ENCODE measurements around the gene VILL. TPM values are rescaled to one million over a fixed set of nuclear protein-coding genes. Genes with fewer than 3 reads are reported as not detected.

Gene VILL
- total and polyA plus RNA-seq, 10 of the 15 experiments (the other 5 are each of a cell fraction or from before 2014, with no cell fraction given): 0.15 to 5.4 (median 2.1) TPM; not detected in 1

DNA sequence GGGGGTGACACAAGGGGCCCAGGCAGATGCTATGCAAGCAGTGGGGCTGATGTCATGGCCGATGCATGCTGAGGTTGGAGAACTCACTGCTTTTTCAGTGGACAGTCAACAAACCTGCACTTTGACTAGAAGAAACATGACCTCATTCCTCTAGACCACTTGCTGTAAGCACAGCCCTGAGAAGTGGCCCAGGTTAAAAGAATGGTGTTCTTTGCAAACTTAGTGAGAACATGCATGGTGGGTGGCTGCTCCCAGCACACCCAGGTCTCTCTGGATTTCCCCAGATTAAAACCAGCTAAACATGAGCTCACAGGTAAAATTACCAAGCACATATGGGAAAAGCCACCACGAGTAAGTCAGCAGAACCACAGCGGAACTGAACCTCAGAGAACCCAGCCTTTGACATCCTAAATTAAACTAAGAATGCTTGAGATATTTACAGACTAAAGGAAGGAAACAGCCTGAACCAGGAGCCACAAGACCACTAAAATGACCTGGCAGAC is 64.0 kb downstream of the VILL start:
- intact Hi-C loops (cut with micrococcal nuclease; ENCODE audit: unreplicated experiment) (no loop called here), in situ Hi-C loops (cut with MboI) (no loop called here)
- no peak overlapping the region for H3K9ac ChIP-seq (ENCODE audit: control insufficient read depth, insufficient read depth, low read length)
- ChIA-PET CTCF (no interaction called here), POLR2A (no interaction called here), RAD21 (ENCODE audit: unreplicated experiment) (no interaction called here), SMC1A (ENCODE audit: uncharacterized antibody, unreplicated experiment) (no interaction called here)
- H3K36me3 ChIP-seq (ENCODE audit: control insufficient read depth in 2 of 2, insufficient read depth in 2 of 2, low read length in 1 of 2): no peaks in the 10 kb centered on the region
- no peaks in the 10 kb centered on the region for H3K27me3 ChIP-seq (replicated peaks in 1 of 2; ENCODE audit: control insufficient read depth in 2 of 2, insufficient read depth in 2 of 2, low read length in 1 of 2)
- no peaks in the 10 kb centered on the region for H3K4me1 ChIP-seq (ENCODE audit: control insufficient read depth, insufficient read depth, low read length)
- no peaks in the 10 kb centered on the region for H3K9me3 ChIP-seq (replicated peaks; ENCODE audit: control insufficient read depth, insufficient read depth, low read length)
- H3K79me2 ChIP-seq (ENCODE audit: control insufficient read depth, insufficient read depth, low read length): no peaks in the 10 kb centered on the region
- H3K27ac ChIP-seq (ENCODE audit: control insufficient read depth, insufficient read depth): no peak overlapping the region
- peak; percentile 56 for ATAC-seq
- BruUV-seq (replicated peaks): no TSS peak
- peak; percentile 52 for FAIRE-seq
- DNase-seq (ENCODE audit: low read depth, low spot score): no peak
- no peaks in the 10 kb centered on the region for H4K20me1 ChIP-seq (ENCODE audit: control insufficient read depth, insufficient read depth)
- 18% methylated on average over 3 of the region's 3 CpGs for WGBS (ENCODE audit: insufficient coverage, insufficient replicate concordance, low lambda C conversion rate, missing lambda C conversion rate)
- no peak overlapping the region for H3K4me3 ChIP-seq
- H3K4me2 ChIP-seq (ENCODE audit: control insufficient read depth, insufficient read depth): no peak overlapping the region
- peak overlapping the region; percentile 34; the same call in 1 of the 2 replicates for H2AFZ ChIP-seq (ENCODE audit: control insufficient read depth, low read depth, low read length)
- TF ChIP-seq MXI1 (IDR thresholded peaks at IDR 0.05; ENCODE audit: low read depth, low read length): no peak
- TF ChIP-seq ATF7 (IDR thresholded peaks at IDR 0.05; ENCODE audit: low read depth): 0 out of 2 replicates have a peak, but pooled peaks have one; percentile 35
- TF ChIP-seq ZBED1 (IDR thresholded peaks at IDR 0.05; ENCODE audit: borderline replicate concordance): peak; percentile 37; the same call in 1 of the 2 replicates
- peak; percentile 62; the same call in 1 of the 2 replicates for TF ChIP-seq ATF2 (IDR thresholded peaks at IDR 0.05; ENCODE audit: low read length)
- 0 out of 2 replicates have a peak, but pooled peaks have one; percentile 2 for TF ChIP-seq SPI1 (IDR thresholded peaks at IDR 0.05; ENCODE audit: borderline replicate concordance, insufficient read depth, low read depth, low read length)
- no peak for TF ChIP-seq STAT1 (conservative IDR thresholded peaks at IDR 0.05)
- TF ChIP-seq BCL3 (IDR thresholded peaks at IDR 0.05; ENCODE audit: borderline replicate concordance, insufficient read depth, low read depth, low read length, poor library complexity, severe bottlenecking): peak; percentile 45
- 0 out of 2 replicates have a peak, but pooled peaks have one; percentile 35 for TF ChIP-seq NFIC (IDR thresholded peaks at IDR 0.05; ENCODE audit: low read depth, low read length)
- no peak for TF ChIP-seq SREBF2 (IDR thresholded peaks at IDR 0.05; ENCODE audit: low read length)
- no peak for TF ChIP-seq NFYA (IDR thresholded peaks at IDR 0.05; ENCODE audit: borderline replicate concordance, low read depth, low read length)
- peak; percentile 59 for TF ChIP-seq CREB1 (IDR thresholded peaks at IDR 0.05; ENCODE audit: low read depth)
- no peak; a peak in 1 of 4 replicates for TF ChIP-seq IKZF2 (IDR thresholded peaks at IDR 0.05)
- no peak for TF ChIP-seq PML (IDR thresholded peaks at IDR 0.05; ENCODE audit: low read length)
- no peak for TF ChIP-seq GABPA (IDR thresholded peaks at IDR 0.05; ENCODE audit: low read depth)
- no peak for TF ChIP-seq POLR2AphosphoS2 (IDR thresholded peaks at IDR 0.05; ENCODE audit: low read depth, low read length)
- peak; percentile 71; the same call in 1 of the 2 replicates for TF ChIP-seq RUNX3 (IDR thresholded peaks at IDR 0.05; ENCODE audit: low read length)
- peak; percentile 41; the same call in 1 of the 2 replicates for TF ChIP-seq FOXM1 (IDR thresholded peaks at IDR 0.05; ENCODE audit: low read depth, low read length)
- TF ChIP-seq CREM (IDR thresholded peaks at IDR 0.05; ENCODE audit: low read depth): 0 out of 2 replicates have a peak, but pooled peaks have one; percentile 4
